Tibial nerve (tissue), 4 donors: ENCODE measurements around the gene FOXJ2. TPM values are rescaled to one million over a fixed set of nuclear protein-coding genes. Genes with fewer than 3 reads are reported as not detected.

Source experiments
- DNase-seq, 2 donors: peaks; one replicate each; pipeline ENCODE4 v3.0.0-alpha.2; 2019; ENCODE audit warnings: low spot score in 2 of 2
- H3K27ac ChIP-seq, 4 donors: fragments of 200-600 bp; sonication (generic) in 3 of 4; one replicate each; pipeline ENCODE4 v1.5.1; 2017 to 2019; ENCODE audit warnings: mild to moderate bottlenecking in 1 of 4
- H3K27me3 ChIP-seq, 2 donors: fragments of 200-600 bp; sonication (generic) in 1 of 2; one replicate each; pipeline versions ENCODE4 v1.5.1 to v1.6.0; 2017 to 2019
- H3K36me3 ChIP-seq, 3 donors: fragments of 200-600 bp; sonication (generic); one replicate each; pipeline ENCODE4 v1.5.1; 2018 to 2019
- H3K4me1 ChIP-seq, 4 donors: fragments of 200-600 bp; sonication (generic) in 3 of 4; one replicate each; pipeline ENCODE4 v1.5.1; 2017 to 2019
- H3K4me3 ChIP-seq, 4 donors: fragments of 200-600 bp; sonication (generic) in 3 of 4; one replicate each; pipeline ENCODE4 v1.5.1; 2017 to 2019; ENCODE audit warnings: mild to moderate bottlenecking in 1 of 4, moderate library complexity in 1 of 4
- H3K9me3 ChIP-seq, 4 donors: fragments of 200-600 bp; sonication (generic) in 3 of 4; one replicate each; pipeline ENCODE4 v1.5.1; 2017 to 2019
- EP300 ChIP-seq, 2 donors: sonication (generic); formaldehyde crosslinking; IDR thresholded peaks; one replicate each; pipeline ENCODE4 v1.6.1; 2017; ENCODE audit warnings: antibody characterized with exemption in 2 of 2, mild to moderate bottlenecking in 1 of 2
- POLR2A ChIP-seq, 2 donors: fragments of 450-650 bp; IDR thresholded peaks; one replicate each; pipeline ENCODE4 v1.6.1; 2017; ENCODE audit warnings: antibody characterized with exemption in 2 of 2, mild to moderate bottlenecking in 2 of 2, moderate library complexity in 2 of 2
- WGBS, 2 donors: methylation state at CpG; one replicate each; pipeline ENCODE4 v1.1.5; 2018; 5-methylcytosine and 5-hydroxymethylcytosine counted together
- total RNA-seq, 4 donors: library from RNA; depleted of rRNA; stranded (reverse); fragments of >200 nt; gene quantifications; one replicate each; pipeline ENCODE4 v1.1.0, GENCODE V29; 2016
- TF ChIP-seq, protein P1 (sequence below), 5 experiments: fragments of 200-600 bp in 3 of 5; fragments of 450-650 bp in 2 of 5; sonication (generic) in 3 of 5; IDR thresholded peaks; one replicate each; pipeline ENCODE4 v1.5.1; 2016 to 2019; ENCODE audit warnings: antibody characterized with exemption in 5 of 5, mild to moderate bottlenecking in 3 of 5, moderate library complexity in 2 of 5

Gene FOXJ2
- total RNA-seq, 4 donors from 2014 or later: 19.4 to 24.7 (median 20.1) TPM

DNA sequence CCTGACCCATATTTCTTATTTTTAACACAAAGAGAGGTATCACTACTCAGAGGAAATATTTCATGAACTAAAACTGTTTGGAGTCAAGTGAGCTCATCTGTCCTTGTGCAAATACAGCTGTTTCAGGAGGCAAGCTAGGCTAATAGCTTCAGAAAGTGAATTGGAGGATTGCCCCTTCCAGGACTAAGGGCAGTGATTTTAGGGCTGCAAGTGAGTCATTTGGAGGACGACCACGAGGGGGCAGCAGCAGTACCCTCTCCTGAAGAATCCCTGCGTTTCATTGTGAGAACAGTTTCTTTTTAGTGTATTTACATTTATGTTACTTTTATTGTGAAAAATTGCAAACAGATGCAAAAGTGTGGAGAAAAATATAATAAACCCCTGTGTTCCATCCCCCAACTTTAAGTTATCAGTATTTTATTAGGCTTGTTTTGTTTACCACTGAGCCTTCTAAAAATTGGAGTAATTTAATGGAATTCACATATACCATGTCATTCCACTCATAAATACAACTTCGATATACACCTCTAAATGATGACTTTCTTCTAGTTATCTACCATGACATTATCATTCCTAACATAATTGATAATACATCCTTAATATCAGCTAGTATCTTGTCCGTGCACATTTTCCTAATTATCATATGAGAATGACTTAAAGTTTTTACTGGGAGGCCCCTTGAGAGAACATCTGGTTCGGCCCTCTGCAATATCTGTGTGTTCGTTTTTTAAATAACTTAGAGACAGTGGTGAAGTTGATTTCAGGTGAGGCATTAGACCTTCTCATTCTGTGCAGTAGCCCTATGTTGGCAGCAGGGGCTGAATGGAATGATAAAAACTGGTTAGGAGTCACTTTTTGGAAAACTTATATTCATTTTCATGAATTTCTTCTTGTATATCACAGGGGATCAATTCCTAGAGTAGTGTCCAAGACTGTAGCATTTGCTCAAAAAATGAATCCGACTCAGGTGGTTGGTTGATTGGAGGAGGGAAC is 13.7 kb downstream of the FOXJ2 start:
- peak; percentile 78 to 91 for DNase-seq
- peaks cover 7 to 91% (median 25%) of the 10 kb centered on the region in 3 donors for H3K36me3 ChIP-seq
- WGBS, 2 donors: 37% methylated on average over 8 of the region's 8 CpGs

DNA sequence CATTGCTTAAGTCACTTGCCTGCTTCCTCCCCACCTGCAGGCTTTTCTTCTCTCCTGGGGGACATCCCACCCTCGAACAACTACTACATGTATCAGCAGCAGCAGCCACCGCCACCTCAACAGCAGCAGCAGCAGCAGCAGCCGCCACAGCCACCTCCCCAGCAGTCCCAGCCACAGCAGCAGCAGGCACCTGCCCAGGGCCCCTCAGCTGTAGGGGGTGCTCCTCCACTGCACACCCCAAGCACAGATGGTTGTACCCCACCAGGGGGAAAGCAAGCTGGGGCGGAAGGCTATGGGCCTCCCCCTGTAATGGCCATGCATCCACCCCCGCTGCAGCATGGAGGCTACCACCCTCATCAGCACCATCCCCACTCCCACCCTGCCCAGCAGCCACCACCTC is 15.3 kb downstream of the FOXJ2 start:
- no peaks in the 10 kb centered on the region for H3K27me3 ChIP-seq
- no peaks in the 10 kb centered on the region for H3K9me3 ChIP-seq
- TF ChIP-seq, protein P1, sequence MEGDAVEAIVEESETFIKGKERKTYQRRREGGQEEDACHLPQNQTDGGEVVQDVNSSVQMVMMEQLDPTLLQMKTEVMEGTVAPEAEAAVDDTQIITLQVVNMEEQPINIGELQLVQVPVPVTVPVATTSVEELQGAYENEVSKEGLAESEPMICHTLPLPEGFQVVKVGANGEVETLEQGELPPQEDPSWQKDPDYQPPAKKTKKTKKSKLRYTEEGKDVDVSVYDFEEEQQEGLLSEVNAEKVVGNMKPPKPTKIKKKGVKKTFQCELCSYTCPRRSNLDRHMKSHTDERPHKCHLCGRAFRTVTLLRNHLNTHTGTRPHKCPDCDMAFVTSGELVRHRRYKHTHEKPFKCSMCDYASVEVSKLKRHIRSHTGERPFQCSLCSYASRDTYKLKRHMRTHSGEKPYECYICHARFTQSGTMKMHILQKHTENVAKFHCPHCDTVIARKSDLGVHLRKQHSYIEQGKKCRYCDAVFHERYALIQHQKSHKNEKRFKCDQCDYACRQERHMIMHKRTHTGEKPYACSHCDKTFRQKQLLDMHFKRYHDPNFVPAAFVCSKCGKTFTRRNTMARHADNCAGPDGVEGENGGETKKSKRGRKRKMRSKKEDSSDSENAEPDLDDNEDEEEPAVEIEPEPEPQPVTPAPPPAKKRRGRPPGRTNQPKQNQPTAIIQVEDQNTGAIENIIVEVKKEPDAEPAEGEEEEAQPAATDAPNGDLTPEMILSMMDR (IDR thresholded peaks at IDR 0.05): no peak
- no peak for TF ChIP-seq EP300 (IDR thresholded peaks at IDR 0.05)
- no peak for TF ChIP-seq POLR2A (IDR thresholded peaks at IDR 0.05)
- H3K27ac ChIP-seq: no peak overlapping the region
- no peak overlapping the region for H3K4me3 ChIP-seq
- WGBS, 2 donors: 85 to 95% methylated on average over 5 of the region's 5 CpGs
- peaks cover 7 to 91% (median 32%) of the 10 kb centered on the region in 3 donors for H3K36me3 ChIP-seq
- DNase-seq: no peak
- H3K4me1 ChIP-seq: peaks cover 0 to 10% (median 0%) of the 10 kb centered on the region in 4 donors

More for the DNA sequence above, 13.7 kb downstream of the FOXJ2 start:
- Histone ChIP-seq H3K9me3 (no peaks in the 10 kb centered on the region), H3K27ac (no peak overlapping the region), H3K4me3 (no peak overlapping the region), H3K27me3 (no peaks in the 10 kb centered on the region), H3K4me1 (peaks cover 0 to 10% (median 0%) of the 10 kb centered on the region in 4 donors)
- TF ChIP-seq POLR2A (IDR thresholded peaks at IDR 0.05): no peak
- TF ChIP-seq, protein P1 (IDR thresholded peaks at IDR 0.05): peak; percentile 73 to 92 (median 75)

DNA sequence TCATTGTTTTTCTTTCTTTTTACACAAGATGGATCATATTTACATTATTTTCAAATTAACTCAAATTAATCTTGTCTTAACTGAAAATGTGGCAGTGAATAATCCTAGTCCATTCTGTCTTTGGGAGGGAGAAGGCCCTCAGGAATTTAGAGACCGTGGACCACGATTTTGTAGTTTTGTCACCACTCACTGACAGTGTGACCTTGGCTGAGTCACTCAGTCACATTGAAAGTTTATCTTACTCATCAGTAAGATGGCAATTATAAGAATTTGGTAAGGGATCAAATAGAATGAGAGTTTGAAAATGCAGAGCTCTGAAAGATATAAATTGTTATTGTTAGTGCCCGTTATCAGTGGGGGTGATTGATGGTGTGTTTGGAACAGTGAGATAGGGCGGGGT is 16.4 kb downstream of the FOXJ2 start:
- Histone ChIP-seq H3K36me3 (peaks cover 7 to 92% (median 39%) of the 10 kb centered on the region in 3 donors), H3K9me3 (no peaks in the 10 kb centered on the region), H3K4me3 (no peak overlapping the region), H3K4me1 (peaks cover 0 to 10% (median 0%) of the 10 kb centered on the region in 4 donors), H3K27me3 (no peaks in the 10 kb centered on the region), H3K27ac (no peak overlapping the region)
- WGBS, 2 donors: 84 to 89% methylated on average over 4 of the region's 4 CpGs
- no peak for DNase-seq
- TF ChIP-seq, protein P1 (IDR thresholded peaks at IDR 0.05): no peak
- no peak for TF ChIP-seq EP300 (IDR thresholded peaks at IDR 0.05)
- TF ChIP-seq POLR2A (IDR thresholded peaks at IDR 0.05): no peak

GRCh38 chr12:8050600-8051250 is 18.2 kb downstream of the FOXJ2 start:
- DNase-seq: no peak
- Histone ChIP-seq H3K4me1 (peaks cover 0 to 8% (median 0%) of the 10 kb centered on the region in 4 donors), H3K27ac (no peak overlapping the region), H3K4me3 (no peak overlapping the region), H3K36me3 (peaks cover 3 to 91% (median 46%) of the 10 kb centered on the region in 3 donors), H3K9me3 (no peaks in the 10 kb centered on the region), H3K27me3 (no peaks in the 10 kb centered on the region)
- WGBS, 2 donors: 88 to 91% methylated on average over 7 of the region's 7 CpGs
- no peak for TF ChIP-seq EP300 (IDR thresholded peaks at IDR 0.05)
- TF ChIP-seq, protein P1 (IDR thresholded peaks at IDR 0.05): no peak
- TF ChIP-seq POLR2A (IDR thresholded peaks at IDR 0.05): no peak
